Measurements from ENCODE around the gene GALE. TPM values are rescaled to one million over a fixed set of nuclear protein-coding genes. Genes with fewer than 3 reads are reported as not detected.
"Not testable (repeated sequence)": the region's sequence is repeated elsewhere in the genome, so short reads cannot be mapped to it uniquely, and the experiment has no call there.

The GALE gene
- total and polyA plus RNA-seq, 10 donors = 19.0 to 47.1 (median 34.5) TPM

GRCh38 chr1:23796466-23797271 is 3.9 kb downstream of the GALE start:
- H3K36me3 ChIP-seq = peaks cover 0 to 67% (median 46%) of the 10 kb centered on the region in 6 donors
- no peaks in the 10 kb centered on the region for H3K9me3 ChIP-seq
- TF ChIP-seq CTCF (IDR thresholded peaks at IDR 0.05 in 8 of 11, conservative IDR thresholded peaks at IDR 0.05 in 3 of 11) = no peak
- peak in 2 of 3 donors; percentile 9 to 16 for TF ChIP-seq POLR2AphosphoS5 (IDR thresholded peaks at IDR 0.05)
- peak; percentile 71 for DNase-seq
- WGBS, 5 donors = 76 to 90% (median 84%) methylated on average over 16 to 17 of the region's 17 CpGs
- H3K27ac ChIP-seq = peak overlapping the region in 4 of 8 donors; percentile 23 to 97 (median 38)
- H3K4me3 ChIP-seq = no peak overlapping the region
- intact Hi-C loops (cut with DNase I; ENCODE audit: low total_unique reads) = no loop called here
- peaks cover 13 to 90% (median 58%) of the 10 kb centered on the region in 6 donors for H3K4me1 ChIP-seq
- no peaks in the 10 kb centered on the region for H3K27me3 ChIP-seq (replicated peaks in 1 of 7)

- intact Hi-C loops (cut with DNase I; ENCODE audit: low total_unique reads) = no loop called here
- no peak overlapping the region for H3K4me3 ChIP-seq
- 71 to 90% (median 83%) methylated on average over 16 of the region's 16 CpGs for WGBS, 5 donors
- peaks cover 8 to 88% (median 53%) of the 10 kb centered on the region in 6 donors for H3K4me1 ChIP-seq
- TF ChIP-seq POLR2A (IDR thresholded peaks at IDR 0.05) = no peak
- no peak for TF ChIP-seq CTCF (IDR thresholded peaks at IDR 0.05 in 8 of 11, conservative IDR thresholded peaks at IDR 0.05 in 3 of 11)
- TF ChIP-seq POLR2AphosphoS5 (IDR thresholded peaks at IDR 0.05) = peak in 2 of 3 donors; percentile 54 to 61
- DNase-seq = peak; percentile 77
- peaks cover 0 to 67% (median 46%) of the 10 kb centered on the region in 6 donors for H3K36me3 ChIP-seq
- H3K27ac ChIP-seq = peak overlapping the region in 6 of 8 donors; percentile 14 to 97 (median 33)
- no peaks in the 10 kb centered on the region for H3K27me3 ChIP-seq (replicated peaks in 1 of 7)
- no peaks in the 10 kb centered on the region for H3K9me3 ChIP-seq
Measured at GRCh38 chr1:23795676-23796465, 4.7 kb downstream of the GALE start.

- peak overlapping the region in 2 of 8 donors; percentile 23 to 88 for H3K27ac ChIP-seq
- H3K27me3 ChIP-seq (replicated peaks in 1 of 7); intact Hi-C loops (cut with DNase I; ENCODE audit: low total_unique reads); H3K9me3 ChIP-seq; H3K4me3 ChIP-seq: not testable (repeated sequence)
- DNase-seq = peak; percentile 70
- H3K36me3 ChIP-seq = peaks cover 0 to 67% (median 46%) of the 10 kb centered on the region in 6 donors
- whole genome bisulfite sequencing, 5 donors = 73 to 88% (median 80%) methylated on average over 5 to 9 of the region's 9 CpGs
- peaks cover 16 to 90% (median 56%) of the 10 kb centered on the region in 6 donors for H3K4me1 ChIP-seq
Measured at GRCh38 chr1:23794732-23795182, 5.8 kb downstream of the GALE start.

GRCh38 chr1:23793861-23794731 is 6.5 kb downstream of the GALE start:
- no peaks in the 10 kb centered on the region for H3K9me3 ChIP-seq
- H3K36me3 ChIP-seq = peaks cover 0 to 67% (median 46%) of the 10 kb centered on the region in 6 donors
- peak; percentile 68 for DNase-seq
- peak in 2 of 3 donors; percentile 25 to 27 for TF ChIP-seq POLR2AphosphoS5 (IDR thresholded peaks at IDR 0.05)
- TF ChIP-seq CTCF (IDR thresholded peaks at IDR 0.05 in 8 of 11, conservative IDR thresholded peaks at IDR 0.05 in 3 of 11) = no peak
- H3K4me3 ChIP-seq = no peak overlapping the region
- no peaks in the 10 kb centered on the region for H3K27me3 ChIP-seq (replicated peaks in 1 of 7)
- intact Hi-C loops (cut with DNase I; ENCODE audit: low total_unique reads) = no loop called here
- peaks cover 16 to 83% (median 49%) of the 10 kb centered on the region in 6 donors for H3K4me1 ChIP-seq
- peak overlapping the region in 2 of 8 donors; percentile 88 to 91 for H3K27ac ChIP-seq
- WGBS, 5 donors = 73 to 82% (median 77%) methylated on average over 11 to 21 of the region's 21 CpGs
